ENCODE measurements around the gene ERCC3. TPM values are rescaled to one million over a fixed set of nuclear protein-coding genes. Genes with fewer than 3 reads are reported as not detected.

Gene ERCC3
- total RNA-seq, 1 donor from 2014 or later, result 68.3 TPM

DNA sequence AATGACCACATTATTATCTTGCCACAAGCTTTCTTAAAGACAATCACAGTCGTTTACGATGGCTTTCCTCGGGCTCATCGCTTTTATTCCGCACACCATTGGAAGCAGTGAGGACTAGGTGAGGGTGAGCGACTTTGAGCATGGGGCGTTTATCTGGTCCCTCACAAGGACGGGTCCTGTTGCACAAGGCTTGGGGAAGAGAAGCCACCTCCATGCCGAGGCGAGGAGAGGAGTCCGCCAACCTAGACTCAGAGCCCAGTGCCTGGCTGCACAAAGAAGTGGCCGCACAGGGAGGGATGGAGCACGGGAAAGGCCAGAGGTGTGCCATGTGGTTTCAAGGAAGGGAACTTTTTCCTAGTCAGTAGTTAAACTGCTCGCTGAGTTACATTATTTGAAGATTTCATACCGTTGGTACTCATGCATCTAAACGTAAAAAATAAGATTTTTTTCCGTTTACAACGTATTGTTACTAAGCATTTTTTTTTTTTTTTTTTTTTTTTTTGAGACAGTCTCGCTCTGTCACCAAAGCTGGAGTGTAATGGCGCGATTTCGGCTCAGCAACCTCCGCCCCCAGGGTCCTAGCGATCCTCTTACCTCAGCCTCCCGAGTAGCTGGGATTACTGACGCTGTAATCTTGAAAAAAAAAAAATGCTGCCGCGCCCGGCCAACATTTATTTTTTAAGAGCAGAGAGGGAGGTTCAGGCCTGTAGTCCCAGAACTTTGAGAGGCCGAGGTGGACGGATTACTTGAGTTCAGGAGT lies 73.0 kb downstream of the ERCC3 start:
- Histone ChIP-seq H3K9me3 (no peaks in the 10 kb centered on the region), H3K4me1 (peaks cover 40% of the 10 kb centered on the region), H3K27me3 (no peaks in the 10 kb centered on the region), H3K4me3 (peak overlapping the region in 1 of 2 donors; percentile 60), H3K27ac (peak overlapping the region; percentile 57), H3K36me3 (no peaks in the 10 kb centered on the region)
- TF ChIP-seq, protein P1, sequence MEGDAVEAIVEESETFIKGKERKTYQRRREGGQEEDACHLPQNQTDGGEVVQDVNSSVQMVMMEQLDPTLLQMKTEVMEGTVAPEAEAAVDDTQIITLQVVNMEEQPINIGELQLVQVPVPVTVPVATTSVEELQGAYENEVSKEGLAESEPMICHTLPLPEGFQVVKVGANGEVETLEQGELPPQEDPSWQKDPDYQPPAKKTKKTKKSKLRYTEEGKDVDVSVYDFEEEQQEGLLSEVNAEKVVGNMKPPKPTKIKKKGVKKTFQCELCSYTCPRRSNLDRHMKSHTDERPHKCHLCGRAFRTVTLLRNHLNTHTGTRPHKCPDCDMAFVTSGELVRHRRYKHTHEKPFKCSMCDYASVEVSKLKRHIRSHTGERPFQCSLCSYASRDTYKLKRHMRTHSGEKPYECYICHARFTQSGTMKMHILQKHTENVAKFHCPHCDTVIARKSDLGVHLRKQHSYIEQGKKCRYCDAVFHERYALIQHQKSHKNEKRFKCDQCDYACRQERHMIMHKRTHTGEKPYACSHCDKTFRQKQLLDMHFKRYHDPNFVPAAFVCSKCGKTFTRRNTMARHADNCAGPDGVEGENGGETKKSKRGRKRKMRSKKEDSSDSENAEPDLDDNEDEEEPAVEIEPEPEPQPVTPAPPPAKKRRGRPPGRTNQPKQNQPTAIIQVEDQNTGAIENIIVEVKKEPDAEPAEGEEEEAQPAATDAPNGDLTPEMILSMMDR (IDR thresholded peaks at IDR 0.05), result no peak
- no peak for TF ChIP-seq POLR2A (IDR thresholded peaks at IDR 0.05)
- TF ChIP-seq POLR2AphosphoS5 (IDR thresholded peaks at IDR 0.05; ENCODE audit: insufficient read depth in 1 of 2, low read depth in 1 of 2), result no peak
- intact Hi-C loops (cut with DNase I), result no loop called here
- no peak for DNase-seq (ENCODE audit: extremely low spot score in 2 of 2)

DNA sequence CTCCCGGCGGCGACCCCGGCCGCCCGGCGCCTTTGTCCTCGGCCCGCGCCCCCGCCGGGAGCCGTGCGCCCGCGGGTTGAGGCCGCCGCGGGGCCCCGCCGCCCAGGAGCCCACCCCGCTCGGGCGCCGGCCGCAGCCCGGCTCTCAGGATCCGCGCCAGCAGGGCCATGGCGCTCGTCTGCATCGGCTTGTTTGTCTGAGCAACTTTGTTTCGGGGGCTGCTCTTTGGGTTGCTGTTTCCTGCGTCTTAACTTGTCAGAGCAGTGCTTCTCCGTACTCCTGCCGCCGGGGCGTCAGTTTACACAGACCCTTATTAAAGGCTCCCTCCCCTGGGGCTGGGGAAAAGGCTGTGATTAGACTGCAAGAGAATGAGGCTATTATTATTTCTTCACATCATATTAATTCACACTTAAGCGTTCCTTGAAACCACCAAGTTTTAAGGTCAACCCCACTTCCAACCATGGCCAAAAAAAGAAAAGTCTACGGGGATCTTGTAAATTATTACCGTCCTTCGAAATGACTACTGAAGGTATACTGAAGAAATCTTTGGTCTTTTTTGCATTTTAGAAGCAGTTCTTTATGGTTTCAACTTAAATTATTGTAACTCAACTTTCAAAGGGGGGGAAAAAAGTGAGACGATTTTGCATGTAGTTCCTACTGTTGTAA lies 73.7 kb downstream of the ERCC3 start, which contains the start of gene CYP27C1:
CYP27C1 (minus strand) TSS at position 198 of the 666 bp plus-strand sequence; CDS start at position 169, 29 bp downstream.
- peak within 1 kb of the TSS; percentile 79 for H3K27ac ChIP-seq

DNA sequence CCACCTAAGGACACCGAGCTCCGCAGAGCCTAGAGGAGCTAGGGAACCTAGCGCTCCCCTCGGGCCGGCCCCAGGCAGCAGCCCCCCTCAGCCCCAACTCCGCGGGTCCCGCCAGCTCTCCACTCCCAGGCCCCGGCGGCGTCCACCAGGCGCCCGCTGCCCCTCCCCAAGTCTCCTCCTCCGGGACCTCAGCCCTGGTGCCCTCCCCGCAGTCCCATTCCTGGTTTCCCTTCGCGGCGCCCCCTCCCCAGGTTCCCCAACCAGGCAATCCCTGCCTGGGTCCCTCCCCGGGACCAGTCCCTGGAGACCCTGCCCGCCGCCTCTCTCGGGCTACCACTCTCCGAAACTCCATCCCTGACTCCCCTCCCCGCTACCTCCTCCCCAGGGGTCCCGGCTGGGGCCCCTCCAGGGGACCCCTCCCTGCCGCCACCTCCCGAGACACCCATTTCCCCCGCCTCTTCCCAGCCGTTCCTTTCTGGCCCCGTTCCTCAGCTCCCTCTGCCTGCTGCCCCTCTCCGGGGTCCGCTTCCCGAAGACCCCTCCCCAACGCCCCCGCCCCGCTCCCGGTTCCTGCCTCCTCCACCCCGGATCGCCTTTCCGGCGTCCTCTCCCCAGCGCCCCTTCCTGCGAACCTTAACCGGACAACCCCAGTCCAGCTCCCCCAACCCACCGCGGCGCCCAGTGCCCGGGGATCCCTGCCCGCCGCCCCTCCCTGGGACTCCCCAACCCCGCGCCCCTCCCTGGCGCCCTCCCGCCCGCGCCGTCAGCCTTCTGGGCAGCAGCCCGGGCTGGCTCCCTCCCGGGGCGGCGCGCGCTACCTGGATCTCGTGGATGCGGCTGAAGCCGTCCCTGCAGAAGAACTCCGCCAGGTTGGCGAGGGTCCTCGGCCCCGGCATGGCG lies 74.5 kb downstream of the ERCC3 start:
- peaks cover 36% of the 10 kb centered on the region for H3K4me1 ChIP-seq
- TF ChIP-seq, protein P1 (IDR thresholded peaks at IDR 0.05), result no peak
- TF ChIP-seq POLR2A (IDR thresholded peaks at IDR 0.05), result no peak
- TF ChIP-seq POLR2AphosphoS5 (IDR thresholded peaks at IDR 0.05; ENCODE audit: insufficient read depth in 1 of 2, low read depth in 1 of 2), result peak in 1 of 2 donors; percentile 33
- DNase-seq (ENCODE audit: extremely low spot score in 2 of 2), result no peak

More for the DNA sequence above, 73.7 kb downstream of the ERCC3 start, which contains the start of gene CYP27C1:
- no peaks in the 10 kb centered on the region for H3K36me3 ChIP-seq
- H3K9me3 ChIP-seq, result no peaks in the 10 kb centered on the region
- DNase-seq (ENCODE audit: extremely low spot score in 2 of 2), result no peak
- no peaks in the 10 kb centered on the region for H3K27me3 ChIP-seq
- intact Hi-C loops (cut with DNase I), result no loop called here
- TF ChIP-seq POLR2A (IDR thresholded peaks at IDR 0.05) (no peak), POLR2AphosphoS5 (IDR thresholded peaks at IDR 0.05; ENCODE audit: insufficient read depth in 1 of 2, low read depth in 1 of 2) (peak in 1 of 2 donors; percentile 7)
- peaks cover 36% of the 10 kb centered on the region for H3K4me1 ChIP-seq
- peak within 1 kb of the TSS; percentile 60 to 67 for H3K4me3 ChIP-seq

DNA sequence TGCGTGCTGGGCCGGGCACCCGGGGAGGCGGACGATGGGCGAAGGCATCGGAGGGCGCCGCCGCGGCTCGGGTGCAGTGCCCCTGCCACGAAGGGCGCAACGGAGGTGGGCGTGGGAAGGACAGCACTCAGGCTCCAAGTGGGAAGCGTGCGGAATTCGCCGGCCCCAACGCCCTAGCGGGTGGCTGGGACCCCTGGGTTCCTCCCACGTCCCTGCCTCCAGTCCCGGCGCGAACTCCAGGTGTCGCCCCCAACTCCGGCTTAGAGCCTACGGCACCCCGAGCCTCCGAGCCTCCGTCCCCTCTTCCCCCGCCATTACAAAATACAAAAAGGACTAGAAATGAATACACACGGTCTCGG lies 75.2 kb downstream of the ERCC3 start:
- peak overlapping the region; percentile 60 to 67 for H3K4me3 ChIP-seq
- no peaks in the 10 kb centered on the region for H3K27me3 ChIP-seq
- H3K36me3 ChIP-seq, result no peaks in the 10 kb centered on the region
- no peak for DNase-seq (ENCODE audit: extremely low spot score in 2 of 2)
- H3K9me3 ChIP-seq, result no peaks in the 10 kb centered on the region
- TF ChIP-seq POLR2AphosphoS5 (IDR thresholded peaks at IDR 0.05; ENCODE audit: insufficient read depth in 1 of 2, low read depth in 1 of 2) (no peak), POLR2A (IDR thresholded peaks at IDR 0.05) (no peak)
- TF ChIP-seq, protein P1 (IDR thresholded peaks at IDR 0.05), result no peak
- peaks cover 36% of the 10 kb centered on the region for H3K4me1 ChIP-seq
- intact Hi-C loops (cut with DNase I), result no loop called here
- peak overlapping the region; percentile 79 for H3K27ac ChIP-seq

More for the DNA sequence above, 74.5 kb downstream of the ERCC3 start:
- Histone ChIP-seq H3K4me3 (peak overlapping the region; percentile 60 to 67), H3K27me3 (no peaks in the 10 kb centered on the region), H3K36me3 (no peaks in the 10 kb centered on the region), H3K27ac (peak overlapping the region; percentile 79), H3K9me3 (no peaks in the 10 kb centered on the region)
- intact Hi-C loops (cut with DNase I), result no loop called here
